HepG2 (cell line): ENCODE data around the gene NOL8. TPM values are rescaled to one million over a fixed set of nuclear protein-coding genes. Genes with fewer than 3 reads are reported as not detected.

ENCODE experiments used
- ATAC-seq: fragments of 200-7000 bp; cut with Tn5 transposase; 3 replicates; pipeline ENCODE4 v1.9.1; 2020; ENCODE audit warnings: mild to moderate bottlenecking, moderate library complexity
- BruUV-seq: library from RNA; stranded (reverse); fragments of 400-500 nt; replicated peaks from 2 replicates; lab custom pipeline; 2021; lab: Mats Ljungman, UMichigan
- CTCF ChIA-PET: fragments of 300-600 bp; formaldehyde crosslinking; extraction: SDS; loops from one replicate; lab custom pipeline; 2021; ENCODE audit warnings: low total read pairs, inconsistent platforms, low intra/inter-chr PET ratio; lab: Yijun Ruan, JAX
- POLR2A ChIA-PET: fragments of 350-600 bp; sonication (Branson Sonifier 250); formaldehyde crosslinking; loops from one replicate; lab custom pipeline; 2020; ENCODE audit warnings: antibody characterized with exemption, inconsistent platforms; lab: Yijun Ruan, JAX
- DNase-seq: peaks from one replicate; pipeline ENCODE4 v3.0.0-alpha.2; 2015; ENCODE audit warnings: low spot score
- FAIRE-seq: peaks from 3 replicates; lab custom pipeline; 2011; peaks lifted over from hg19 to GRCh38; lab: Jason Lieb, UNC
- H2AFZ ChIP-seq: one replicate; pipeline ENCODE4 v1.6.1; 2011; ENCODE audit warnings: low read length, inconsistent platforms
- H3K27ac ChIP-seq: fragments of 300-600 bp; 3 replicates; pipeline ENCODE4 v1.8.0; 2011; ENCODE audit warnings: mixed run types, mild to moderate bottlenecking, mixed read lengths, low read length, inconsistent platforms; ENCODE audit not compliant: insufficient read depth; ENCODE audit errors: extremely low read length
- H3K27me3 ChIP-seq, 2 experiments: fragments of 200-600 bp in 1 of 2; 2 replicates in 1 of 2; 3 replicates in 1 of 2; pipeline versions ENCODE4 v1.6.0 to v1.8.0; 2011; ENCODE audit warnings: low read length in 2 of 2, mild to moderate bottlenecking in 2 of 2, moderate library complexity in 2 of 2, inconsistent platforms in 1 of 2; ENCODE audit not compliant: insufficient read depth in 2 of 2, control insufficient read depth in 1 of 2
- H3K36me3 ChIP-seq, 2 experiments: fragments of 200-600 bp in 1 of 2; replicated peaks in 1 of 2; 2 replicates in 1 of 2; 3 replicates in 1 of 2; pipeline versions ENCODE4 v1.5.1 to v1.8.0; 2011; ENCODE audit warnings: low read length in 2 of 2, inconsistent platforms in 1 of 2; ENCODE audit not compliant: insufficient read depth in 2 of 2, control insufficient read depth in 1 of 2
- H3K4me1 ChIP-seq: 2 replicates; pipeline ENCODE4 v1.5.1; 2012; ENCODE audit warnings: low read length, inconsistent platforms; ENCODE audit not compliant: insufficient read depth
- H3K4me2 ChIP-seq: 2 replicates; pipeline ENCODE4 v1.6.0; 2011; ENCODE audit warnings: low read depth, low read length, inconsistent platforms
- H3K4me3 ChIP-seq, 3 experiments: fragments of 200-600 bp in 1 of 3; sonication (generic), shearing (Covaris generic) in 1 of 3; replicated peaks in 1 of 3; 2 replicates each; pipeline ENCODE4 v1.5.1; 2011 to 2016; ENCODE audit warnings: low read length in 3 of 3, inconsistent platforms in 2 of 3, low read depth in 2 of 3, mild to moderate bottlenecking in 2 of 3, control low read depth in 1 of 3, mixed read lengths in 1 of 3; ENCODE audit not compliant: insufficient read depth in 1 of 3
- H3K79me2 ChIP-seq: one replicate; pipeline ENCODE4 v1.6.1; 2011; ENCODE audit warnings: low read length, inconsistent platforms; ENCODE audit not compliant: insufficient read depth
- H3K9ac ChIP-seq: 2 replicates; pipeline ENCODE4 v1.6.0; 2011; ENCODE audit warnings: mild to moderate bottlenecking, low read depth, low read length, inconsistent platforms; ENCODE audit not compliant: insufficient read depth
- H3K9me3 ChIP-seq: 2 replicates; pipeline ENCODE4 v1.5.1; 2012; ENCODE audit warnings: mild to moderate bottlenecking, low read length
- H4K20me1 ChIP-seq: 2 replicates; pipeline ENCODE4 v1.6.0; 2011; ENCODE audit warnings: inconsistent platforms, mild to moderate bottlenecking, low read length, moderate library complexity; ENCODE audit not compliant: insufficient read depth
- ATM ChIP-seq: fragments of 450-650 bp; IDR thresholded peaks from 2 replicates; pipeline ENCODE4 v1.7.1; 2017; ENCODE audit warnings: mild to moderate bottlenecking, borderline replicate concordance
- NFYC ChIP-seq: IDR thresholded peaks from 2 replicates; pipeline ENCODE4 v1.6.1; 2016; ENCODE audit warnings: missing genetic modification reagents, missing compliant biosample characterization
- ZNF556 ChIP-seq: sonication (generic); formaldehyde crosslinking; IDR thresholded peaks from 2 replicates; pipeline ENCODE4 v1.4.0; 2020; ENCODE audit warnings: mild to moderate bottlenecking, missing genetic modification reagents, borderline replicate concordance
- ZNF772 ChIP-seq: sonication (generic); formaldehyde crosslinking; IDR thresholded peaks from 2 replicates; pipeline ENCODE4 v1.5.0; 2020; ENCODE audit warnings: mild to moderate bottlenecking, missing genetic modification reagents
- WGBS: methylation state at CpG from one replicate; pipeline ENCODE4 v1.1.6; 2017; ENCODE audit warnings: low lambda C conversion rate; 5-methylcytosine and 5-hydroxymethylcytosine counted together
- in situ Hi-C: cut with HindIII; loops from 2 replicates; pipeline ENCODE4 v1.10.0; 2017; ENCODE audit warnings: low pct_unique_long_range_greater_than_20kb; ENCODE audit not compliant: extremely low pct_ligation_motif_present
- intact Hi-C: fragments of 100-400 bp; cut with micrococcal nuclease; formaldehyde crosslinking; loops from one replicate; pipeline ENCODE4 v1.10.0; 2022; ENCODE audit not compliant: unreplicated experiment
- polyA plus RNA-seq, 8 experiments: library from polyadenylated mRNA; depleted of rRNA in 3 of 8; stranded (reverse) in 7 of 8; unstranded in 1 of 8; fragments of >200 nt; fragmentation: Illumina TruSeq in 4 of 8; extraction: Trizol in 4 of 8; gene quantifications; 2 replicates each; pipeline versions ENCODE4 v1.2.1 to v1.2.3, GENCODE V29; 2011 to 2016; ENCODE audit warnings: low read depth in 4 of 8, missing spikeins in 1 of 8, mixed read lengths in 1 of 8; ENCODE audit not compliant: insufficient read depth in 1 of 8
- total RNA-seq, 5 experiments: library from RNA; depleted of rRNA; stranded (reverse); fragments of >200 nt; fragmentation: Illumina TruSeq; extraction: Trizol; gene quantifications; 2 replicates each; pipeline ENCODE4 v1.2.3, GENCODE V29; 2016; ENCODE audit warnings: low read depth in 1 of 5
- TF ChIP-seq, protein P1 (sequence below): sonication (generic); formaldehyde crosslinking; IDR thresholded peaks from 2 replicates; pipeline ENCODE4 v1.5.0; 2020; ENCODE audit warnings: mild to moderate bottlenecking, missing genetic modification reagents, borderline replicate concordance
- TF ChIP-seq, protein P2 (sequence below): sonication (generic); formaldehyde crosslinking; IDR thresholded peaks from 2 replicates; pipeline ENCODE4 v1.4.0; 2020; ENCODE audit warnings: mild to moderate bottlenecking, missing genetic modification reagents
- TF ChIP-seq, protein P3 (sequence below): sonication (generic); formaldehyde crosslinking; IDR thresholded peaks from 2 replicates; pipeline ENCODE4 v1.4.0; 2020; ENCODE audit warnings: missing genetic modification reagents

Gene NOL8
- total and polyA plus RNA-seq, 2 of the 13 experiments (the other 11 are each of a cell fraction or from before 2014, with no cell fraction given): 12.8 to 36.3 TPM

DNA sequence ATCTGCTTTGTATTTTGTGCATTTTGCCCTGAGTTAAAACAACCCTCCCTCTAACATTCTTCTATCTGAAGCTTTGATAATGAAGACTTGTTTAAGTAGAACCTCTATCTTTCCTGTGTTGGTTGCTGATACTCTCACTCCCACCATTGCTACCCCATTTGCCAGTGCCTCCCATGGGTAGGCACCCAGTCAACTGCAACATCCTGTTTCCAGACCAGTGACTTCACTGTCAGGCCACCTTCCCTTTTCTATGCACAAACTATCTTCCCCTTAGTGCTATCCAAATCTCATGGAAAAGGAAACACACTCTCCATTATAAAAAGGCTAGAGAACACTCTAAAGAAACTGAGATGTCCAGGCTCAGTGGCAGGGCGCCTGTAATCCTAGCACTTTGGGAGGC is 26.0 kb downstream of the NOL8 start:
- WGBS: 93% methylated on average over 1 of the region's 1 CpG
- FAIRE-seq (no peak), DNase-seq (no peak), ATAC-seq (no peak)
- TF ChIP-seq NFYC (no peak), ZNF556 (CRISPR knock-in tag) (no peak), ZNF772 (CRISPR knock-in tag) (no peak), ATM (no peak)
- TF ChIP-seq, protein P1, sequence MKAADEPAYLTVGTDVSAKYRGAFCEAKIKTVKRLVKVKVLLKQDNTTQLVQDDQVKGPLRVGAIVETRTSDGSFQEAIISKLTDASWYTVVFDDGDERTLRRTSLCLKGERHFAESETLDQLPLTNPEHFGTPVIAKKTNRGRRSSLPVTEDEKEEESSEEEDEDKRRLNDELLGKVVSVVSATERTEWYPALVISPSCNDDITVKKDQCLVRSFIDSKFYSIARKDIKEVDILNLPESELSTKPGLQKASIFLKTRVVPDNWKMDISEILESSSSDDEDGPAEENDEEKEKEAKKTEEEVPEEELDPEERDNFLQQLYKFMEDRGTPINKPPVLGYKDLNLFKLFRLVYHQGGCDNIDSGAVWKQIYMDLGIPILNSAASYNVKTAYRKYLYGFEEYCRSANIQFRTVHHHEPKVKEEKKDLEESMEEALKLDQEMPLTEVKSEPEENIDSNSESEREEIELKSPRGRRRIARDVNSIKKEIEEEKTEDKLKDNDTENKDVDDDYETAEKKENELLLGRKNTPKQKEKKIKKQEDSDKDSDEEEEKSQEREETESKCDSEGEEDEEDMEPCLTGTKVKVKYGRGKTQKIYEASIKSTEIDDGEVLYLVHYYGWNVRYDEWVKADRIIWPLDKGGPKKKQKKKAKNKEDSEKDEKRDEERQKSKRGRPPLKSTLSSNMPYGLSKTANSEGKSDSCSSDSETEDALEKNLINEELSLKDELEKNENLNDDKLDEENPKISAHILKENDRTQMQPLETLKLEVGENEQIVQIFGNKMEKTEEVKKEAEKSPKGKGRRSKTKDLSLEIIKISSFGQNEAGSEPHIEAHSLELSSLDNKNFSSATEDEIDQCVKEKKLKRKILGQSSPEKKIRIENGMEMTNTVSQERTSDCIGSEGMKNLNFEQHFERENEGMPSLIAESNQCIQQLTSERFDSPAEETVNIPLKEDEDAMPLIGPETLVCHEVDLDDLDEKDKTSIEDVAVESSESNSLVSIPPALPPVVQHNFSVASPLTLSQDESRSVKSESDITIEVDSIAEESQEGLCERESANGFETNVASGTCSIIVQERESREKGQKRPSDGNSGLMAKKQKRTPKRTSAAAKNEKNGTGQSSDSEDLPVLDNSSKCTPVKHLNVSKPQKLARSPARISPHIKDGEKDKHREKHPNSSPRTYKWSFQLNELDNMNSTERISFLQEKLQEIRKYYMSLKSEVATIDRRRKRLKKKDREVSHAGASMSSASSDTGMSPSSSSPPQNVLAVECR: no peak
- TF ChIP-seq, protein P2, sequence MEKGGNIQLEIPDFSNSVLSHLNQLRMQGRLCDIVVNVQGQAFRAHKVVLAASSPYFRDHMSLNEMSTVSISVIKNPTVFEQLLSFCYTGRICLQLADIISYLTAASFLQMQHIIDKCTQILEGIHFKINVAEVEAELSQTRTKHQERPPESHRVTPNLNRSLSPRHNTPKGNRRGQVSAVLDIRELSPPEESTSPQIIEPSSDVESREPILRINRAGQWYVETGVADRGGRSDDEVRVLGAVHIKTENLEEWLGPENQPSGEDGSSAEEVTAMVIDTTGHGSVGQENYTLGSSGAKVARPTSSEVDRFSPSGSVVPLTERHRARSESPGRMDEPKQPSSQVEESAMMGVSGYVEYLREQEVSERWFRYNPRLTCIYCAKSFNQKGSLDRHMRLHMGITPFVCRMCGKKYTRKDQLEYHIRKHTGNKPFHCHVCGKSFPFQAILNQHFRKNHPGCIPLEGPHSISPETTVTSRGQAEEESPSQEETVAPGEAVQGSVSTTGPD (CRISPR knock-in tag): no peak
- TF ChIP-seq, protein P3, sequence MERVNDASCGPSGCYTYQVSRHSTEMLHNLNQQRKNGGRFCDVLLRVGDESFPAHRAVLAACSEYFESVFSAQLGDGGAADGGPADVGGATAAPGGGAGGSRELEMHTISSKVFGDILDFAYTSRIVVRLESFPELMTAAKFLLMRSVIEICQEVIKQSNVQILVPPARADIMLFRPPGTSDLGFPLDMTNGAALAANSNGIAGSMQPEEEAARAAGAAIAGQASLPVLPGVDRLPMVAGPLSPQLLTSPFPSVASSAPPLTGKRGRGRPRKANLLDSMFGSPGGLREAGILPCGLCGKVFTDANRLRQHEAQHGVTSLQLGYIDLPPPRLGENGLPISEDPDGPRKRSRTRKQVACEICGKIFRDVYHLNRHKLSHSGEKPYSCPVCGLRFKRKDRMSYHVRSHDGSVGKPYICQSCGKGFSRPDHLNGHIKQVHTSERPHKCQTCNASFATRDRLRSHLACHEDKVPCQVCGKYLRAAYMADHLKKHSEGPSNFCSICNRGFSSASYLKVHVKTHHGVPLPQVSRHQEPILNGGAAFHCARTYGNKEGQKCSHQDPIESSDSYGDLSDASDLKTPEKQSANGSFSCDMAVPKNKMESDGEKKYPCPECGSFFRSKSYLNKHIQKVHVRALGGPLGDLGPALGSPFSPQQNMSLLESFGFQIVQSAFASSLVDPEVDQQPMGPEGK (CRISPR knock-in tag): no peak
- Histone ChIP-seq H3K36me3 (peaks cover 12 to 53% of the 10 kb centered on the region in 2 experiments), H3K9ac (no peak overlapping the region), H2AFZ (no peak overlapping the region), H3K27me3 (no peaks in the 10 kb centered on the region), H3K4me1 (peaks cover 13% of the 10 kb centered on the region), H3K4me2 (no peak overlapping the region), H4K20me1 (no peaks in the 10 kb centered on the region), H3K27ac (no peak overlapping the region), H3K79me2 (no peaks in the 10 kb centered on the region), H3K9me3 (no peaks in the 10 kb centered on the region), H3K4me3 (no peak overlapping the region)
- no TSS peak for BruUV-seq
- in situ Hi-C loops: no loop called here
- ChIA-PET POLR2A (no interaction called here), CTCF (no interaction called here)
- intact Hi-C loops: no loop called here
